Measurements from ENCODE around the gene IRGQ. TPM values are rescaled to one million over a fixed set of nuclear protein-coding genes. Genes with fewer than 3 reads are reported as not detected.

Gene IRGQ
- 40.0 to 43.1 TPM (median 41.7 TPM) in 3 replicates for total RNA-seq
- long read RNA-seq, full-length matches to known transcripts: 15 of 15 reads
- long read RNA-seq, partial matches to known transcripts: 0 of 15 reads
- long read RNA-seq, other reads (novel, unspliced or antisense): 0 of 15 reads

GRCh38 chr19:43595999-43596841, at the start of gene IRGQ, which contains the start of gene ZNF576:
Gene IRGQ (minus strand): TSS chr19:43596134. CDS start chr19:43595338, 796 bp downstream.
Gene ZNF576 (plus strand): TSS chr19:43596595. CDS start chr19:43597109, 514 bp downstream.
- peak; percentile 99 for DNase-seq (ENCODE audit: low spot score)
- Mint-ChIP-seq H3K9me3 (ENCODE audit: low read depth) (no peaks in the 10 kb centered on the region), H3K27ac (ENCODE audit: unreplicated experiment) (peak within 1 kb of the TSS; percentile 100), H3K27me3 (ENCODE audit: low read depth) (no peaks in the 10 kb centered on the region), H3K4me1 (ENCODE audit: low read depth) (peaks cover 41% of the 10 kb centered on the region), H3K4me3 (ENCODE audit: unreplicated experiment) (peak within 1 kb of the TSS; percentile 100), H3K36me3 (ENCODE audit: low read depth) (peaks cover 14% of the 10 kb centered on the region)
- TF ChIP-seq, protein P1, sequence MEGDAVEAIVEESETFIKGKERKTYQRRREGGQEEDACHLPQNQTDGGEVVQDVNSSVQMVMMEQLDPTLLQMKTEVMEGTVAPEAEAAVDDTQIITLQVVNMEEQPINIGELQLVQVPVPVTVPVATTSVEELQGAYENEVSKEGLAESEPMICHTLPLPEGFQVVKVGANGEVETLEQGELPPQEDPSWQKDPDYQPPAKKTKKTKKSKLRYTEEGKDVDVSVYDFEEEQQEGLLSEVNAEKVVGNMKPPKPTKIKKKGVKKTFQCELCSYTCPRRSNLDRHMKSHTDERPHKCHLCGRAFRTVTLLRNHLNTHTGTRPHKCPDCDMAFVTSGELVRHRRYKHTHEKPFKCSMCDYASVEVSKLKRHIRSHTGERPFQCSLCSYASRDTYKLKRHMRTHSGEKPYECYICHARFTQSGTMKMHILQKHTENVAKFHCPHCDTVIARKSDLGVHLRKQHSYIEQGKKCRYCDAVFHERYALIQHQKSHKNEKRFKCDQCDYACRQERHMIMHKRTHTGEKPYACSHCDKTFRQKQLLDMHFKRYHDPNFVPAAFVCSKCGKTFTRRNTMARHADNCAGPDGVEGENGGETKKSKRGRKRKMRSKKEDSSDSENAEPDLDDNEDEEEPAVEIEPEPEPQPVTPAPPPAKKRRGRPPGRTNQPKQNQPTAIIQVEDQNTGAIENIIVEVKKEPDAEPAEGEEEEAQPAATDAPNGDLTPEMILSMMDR (IDR thresholded peaks at IDR 0.05): no peak

- Mint-ChIP-seq H3K9me3 (ENCODE audit: low read depth) (peaks cover 6% of the 10 kb centered on the region), H3K4me1 (ENCODE audit: low read depth) (peaks cover 11% of the 10 kb centered on the region), H3K27me3 (ENCODE audit: low read depth) (peaks cover 6% of the 10 kb centered on the region), H3K27ac (ENCODE audit: unreplicated experiment) (no peak overlapping the region), H3K36me3 (ENCODE audit: low read depth) (peaks cover 17% of the 10 kb centered on the region), H3K4me3 (ENCODE audit: unreplicated experiment) (no peak overlapping the region)
- TF ChIP-seq, protein P1 (IDR thresholded peaks at IDR 0.05): no peak
- DNase-seq (ENCODE audit: low spot score): no peak
Observed at GRCh38 chr19:43644181-43644580, 48.2 kb upstream of the IRGQ start.

- TF ChIP-seq, protein P1 (IDR thresholded peaks at IDR 0.05): no peak
- Mint-ChIP-seq H3K9me3 (ENCODE audit: low read depth) (peaks cover 6% of the 10 kb centered on the region), H3K27me3 (ENCODE audit: low read depth) (peaks cover 12% of the 10 kb centered on the region), H3K27ac (ENCODE audit: unreplicated experiment) (no peak overlapping the region), H3K4me1 (ENCODE audit: low read depth) (peaks cover 15% of the 10 kb centered on the region), H3K4me3 (ENCODE audit: unreplicated experiment) (no peak overlapping the region), H3K36me3 (ENCODE audit: low read depth) (peaks cover 13% of the 10 kb centered on the region)
- DNase-seq (ENCODE audit: low spot score): no peak
Observed at GRCh38 chr19:43643326-43643725, 47.4 kb upstream of the IRGQ start.

GRCh38 chr19:43642531-43642930, 46.6 kb upstream of the IRGQ start:
- Mint-ChIP-seq H3K27ac (ENCODE audit: unreplicated experiment) (no peak overlapping the region), H3K4me1 (ENCODE audit: low read depth) (peaks cover 15% of the 10 kb centered on the region), H3K36me3 (ENCODE audit: low read depth) (peaks cover 11% of the 10 kb centered on the region), H3K27me3 (ENCODE audit: low read depth) (peaks cover 12% of the 10 kb centered on the region), H3K4me3 (ENCODE audit: unreplicated experiment) (no peak overlapping the region), H3K9me3 (ENCODE audit: low read depth) (peaks cover 6% of the 10 kb centered on the region)
- DNase-seq (ENCODE audit: low spot score): no peak
- TF ChIP-seq, protein P1 (IDR thresholded peaks at IDR 0.05): no peak

DNA sequence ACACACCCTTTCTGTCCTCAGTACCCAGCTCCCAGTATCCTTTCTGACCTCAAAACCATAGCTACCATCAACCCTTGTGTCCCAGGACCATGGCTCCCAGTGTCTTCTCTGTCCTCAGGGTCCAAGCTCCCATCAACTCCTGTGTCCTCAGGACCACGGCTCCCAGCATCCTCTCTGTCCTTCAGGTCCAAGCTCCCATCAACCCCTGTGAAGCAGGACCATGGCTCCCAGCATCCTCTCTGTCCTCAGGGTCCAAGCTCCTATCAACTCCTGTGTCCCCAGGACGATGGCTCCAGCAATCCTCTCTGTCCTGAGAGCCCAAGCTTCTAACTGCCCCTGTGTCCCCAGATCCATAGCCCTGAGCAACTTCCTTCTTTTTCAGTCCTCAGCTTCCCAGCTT, 45.4 kb upstream of the IRGQ start:
- Mint-ChIP-seq H3K4me3 (ENCODE audit: unreplicated experiment) (peak overlapping the region; percentile 47), H3K27ac (ENCODE audit: unreplicated experiment) (no peak overlapping the region), H3K4me1 (ENCODE audit: low read depth) (peaks cover 15% of the 10 kb centered on the region), H3K9me3 (ENCODE audit: low read depth) (peaks cover 3% of the 10 kb centered on the region), H3K36me3 (ENCODE audit: low read depth) (peaks cover 4% of the 10 kb centered on the region), H3K27me3 (ENCODE audit: low read depth) (peaks cover 15% of the 10 kb centered on the region)
- DNase-seq (ENCODE audit: low spot score): no peak
- TF ChIP-seq, protein P1 (IDR thresholded peaks at IDR 0.05): no peak

Data from chondrocyte (in vitro differentiated cells).